HG03460 (cell line): Measurements from ENCODE around the gene PNP.
A peak's percentile ranks its signal among the peaks of the same experiment; 100 is the strongest.

Experiments
- ATAC-seq: cut with Tn5 transposase; IDR thresholded peaks from one replicate; pipeline ENCODE4 v1.9.1; 2021; ENCODE audit not compliant: unreplicated experiment

The PNP gene

GRCh38 chr14:20454516-20455354 is 14.5 kb upstream of the PNP start, which contains the start of the genes APEX1 and OSGEP:
Gene APEX1, plus strand, starts transcription at chr14:20455226. Its CDS starts 420 bp downstream, at chr14:20455646.
Gene OSGEP, minus strand, starts transcription at chr14:20454812. Its CDS starts 129 bp downstream, at chr14:20454683.
- ATAC-seq = peak; percentile 83

DNA sequence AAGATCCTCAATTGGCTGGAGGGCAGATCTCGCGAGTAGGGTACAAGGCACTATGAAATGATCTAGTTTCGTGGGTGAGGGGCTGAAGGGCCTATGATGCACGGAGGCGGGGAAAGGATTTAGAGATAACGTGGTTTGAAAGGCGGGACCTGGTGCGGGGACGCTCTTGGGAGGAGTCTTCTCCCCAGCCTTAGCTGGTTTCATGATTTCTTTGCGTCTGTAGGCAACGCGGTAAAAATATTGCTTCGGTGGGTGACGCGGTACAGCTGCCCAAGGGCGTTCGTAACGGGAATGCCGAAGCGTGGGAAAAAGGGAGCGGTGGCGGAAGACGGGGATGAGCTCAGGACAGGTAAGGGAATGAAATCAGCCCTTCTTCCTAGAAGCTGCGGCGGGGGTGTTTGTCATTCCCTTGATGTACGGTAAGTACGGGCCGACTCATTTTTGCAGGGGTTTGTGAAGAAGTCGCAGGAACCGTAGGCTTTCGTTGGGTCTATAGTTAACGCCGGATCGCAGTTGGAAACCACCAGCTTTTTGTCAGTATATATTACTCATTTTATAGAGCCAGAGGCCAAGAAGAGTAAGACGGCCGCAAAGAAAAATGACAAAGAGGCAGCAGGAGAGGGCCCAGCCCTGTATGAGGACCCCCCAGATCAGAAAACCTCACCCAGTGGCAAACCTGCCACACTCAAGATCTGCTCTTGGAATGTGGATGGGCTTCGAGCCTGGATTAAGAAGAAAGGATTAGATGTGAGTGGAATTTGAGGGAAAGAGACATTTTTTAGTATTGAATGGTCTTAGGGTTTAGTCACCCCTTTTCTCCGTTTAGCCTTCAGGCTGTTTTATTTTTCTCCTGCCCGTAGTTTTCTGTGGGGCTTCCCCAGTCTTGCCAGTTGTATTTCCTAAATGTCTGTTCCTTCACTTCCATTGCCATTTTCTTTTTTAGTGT is 13.6 kb upstream of the PNP start:
- ATAC-seq = peak; percentile 36

DNA sequence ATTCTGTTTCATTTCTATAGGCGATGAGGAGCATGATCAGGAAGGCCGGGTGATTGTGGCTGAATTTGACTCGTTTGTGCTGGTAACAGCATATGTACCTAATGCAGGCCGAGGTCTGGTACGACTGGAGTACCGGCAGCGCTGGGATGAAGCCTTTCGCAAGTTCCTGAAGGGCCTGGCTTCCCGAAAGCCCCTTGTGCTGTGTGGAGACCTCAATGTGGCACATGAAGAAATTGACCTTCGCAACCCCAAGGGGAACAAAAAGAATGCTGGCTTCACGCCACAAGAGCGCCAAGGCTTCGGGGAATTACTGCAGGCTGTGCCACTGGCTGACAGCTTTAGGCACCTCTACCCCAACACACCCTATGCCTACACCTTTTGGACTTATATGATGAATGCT is 12.2 kb upstream of the PNP start:
- no peak for ATAC-seq

DNA sequence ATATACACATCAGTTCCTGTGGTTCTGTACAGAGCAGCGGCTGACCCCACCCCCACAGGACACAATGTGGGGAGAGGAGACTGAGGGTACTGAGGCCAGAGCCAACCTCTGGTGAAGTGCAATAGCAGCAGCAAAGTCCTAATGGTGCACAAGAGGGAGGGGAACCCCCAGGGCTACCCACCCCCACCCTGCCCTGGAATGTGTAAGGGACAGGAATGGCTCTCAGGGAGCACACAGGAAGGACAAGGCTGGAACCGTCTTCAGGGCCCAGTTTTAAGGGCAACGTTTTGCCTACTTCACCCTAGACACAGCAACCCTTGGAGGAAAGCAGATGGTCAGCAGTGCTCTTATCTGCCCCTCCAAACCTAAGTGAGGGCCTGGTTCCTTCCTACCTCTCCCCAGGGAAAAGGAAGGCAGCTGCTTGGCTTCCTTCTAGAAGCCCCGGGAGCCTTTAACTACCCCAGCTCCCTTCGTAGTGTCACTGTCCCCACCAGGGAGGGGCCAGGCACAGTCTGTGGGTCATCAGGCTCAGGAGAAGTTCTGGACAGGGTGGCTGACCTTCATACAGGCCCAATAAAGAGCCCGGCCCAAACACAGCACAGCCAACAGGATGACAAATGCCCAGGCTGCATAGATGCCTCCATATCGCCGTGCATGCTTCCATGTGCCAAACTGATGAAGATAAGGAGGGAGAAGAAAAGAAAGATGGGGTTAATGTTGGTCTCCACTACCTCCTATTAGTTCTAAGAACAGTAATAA is 11.0 kb upstream of the PNP start:
- ATAC-seq = no peak

DNA sequence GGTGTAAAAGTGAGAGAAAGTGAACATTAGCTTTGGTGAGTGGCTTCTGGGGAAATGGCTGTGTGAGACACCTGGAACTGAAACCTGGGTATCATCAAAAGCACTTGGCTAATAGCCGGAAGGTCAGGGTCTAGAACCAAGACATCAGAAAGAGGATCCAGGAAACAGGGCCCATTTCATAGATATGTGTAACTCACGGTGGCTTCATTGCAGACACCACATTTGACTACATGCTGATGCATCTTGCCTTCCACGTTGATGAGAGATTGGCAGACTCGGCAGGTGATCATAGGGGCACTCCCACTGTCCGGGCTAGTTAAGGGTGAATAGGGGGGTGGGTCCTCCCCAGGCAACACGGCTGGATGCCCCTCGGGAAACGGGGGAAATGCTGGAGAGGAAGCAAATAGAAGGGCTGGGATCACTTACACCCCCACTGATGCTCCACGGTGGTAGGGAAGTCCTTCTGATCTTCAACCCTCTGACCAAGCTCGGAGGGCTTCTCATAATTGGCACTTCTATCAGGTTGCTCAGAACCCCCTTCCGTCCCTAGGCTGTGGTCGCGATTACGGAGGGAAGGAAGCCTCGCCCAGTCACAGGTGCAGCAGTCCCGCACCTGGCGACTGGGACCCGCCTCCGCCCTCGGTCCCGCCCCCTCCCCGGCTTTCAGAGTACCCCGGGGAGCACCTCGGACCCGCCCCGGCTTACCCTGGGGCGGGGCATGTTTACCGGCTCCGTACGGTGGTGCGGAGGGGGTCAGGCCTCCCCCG is 8.6 kb upstream of the PNP start:
- peak; percentile 9 for ATAC-seq

DNA sequence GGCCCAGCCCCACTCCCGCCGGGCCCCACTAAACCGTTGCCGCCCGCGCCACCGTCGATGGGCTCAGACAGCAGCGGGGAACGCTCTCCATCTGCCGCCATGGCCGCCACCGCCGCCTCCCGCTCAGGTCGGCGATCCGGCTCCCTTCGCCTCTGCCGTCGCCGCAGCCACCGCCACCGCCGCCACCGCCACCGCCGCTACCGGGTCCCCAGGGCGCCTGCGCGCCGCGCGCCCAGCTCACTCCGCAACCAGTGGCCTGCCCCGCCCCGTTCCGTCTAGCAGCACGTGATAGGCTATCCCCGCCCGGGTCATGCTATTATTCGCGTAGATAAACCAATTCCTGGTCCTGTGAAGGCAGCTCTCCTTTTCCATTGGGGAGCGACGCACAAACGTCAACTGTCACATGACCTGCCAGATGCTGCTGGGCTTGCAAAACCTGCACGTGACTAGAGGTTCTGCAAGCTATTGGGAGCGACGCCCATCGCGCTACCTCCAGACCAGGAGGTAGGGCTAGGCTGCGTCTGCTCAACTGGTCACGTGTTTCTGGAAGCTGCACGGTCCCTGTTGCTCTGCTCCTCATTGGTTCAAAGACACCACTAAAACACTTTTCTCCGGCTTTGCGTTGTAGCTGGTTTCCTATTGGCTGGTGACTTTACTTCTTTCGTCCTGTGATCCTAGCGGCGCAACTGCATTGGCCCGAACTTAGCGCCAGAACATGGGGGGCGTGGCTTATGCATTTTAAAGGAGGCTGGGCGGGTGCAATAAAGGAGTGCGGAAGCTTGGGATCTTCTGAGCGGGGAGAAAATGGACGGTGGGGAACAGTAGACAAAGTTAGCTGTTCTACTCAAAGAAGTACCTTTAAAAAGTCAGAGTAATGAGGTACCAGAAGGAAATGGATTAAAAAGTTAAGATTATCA is 7.7 kb upstream of the PNP start, which contains the start of gene PIP4P1:
TSS of gene PIP4P1 (minus strand) at position 210 of the 917 bp plus-strand sequence. CDS start at position 101, 109 bp downstream.
- peak; percentile 90 for ATAC-seq

GRCh38 chr14:20468764-20469241 is 403 bp upstream of the PNP start:
- no peak for ATAC-seq

DNA sequence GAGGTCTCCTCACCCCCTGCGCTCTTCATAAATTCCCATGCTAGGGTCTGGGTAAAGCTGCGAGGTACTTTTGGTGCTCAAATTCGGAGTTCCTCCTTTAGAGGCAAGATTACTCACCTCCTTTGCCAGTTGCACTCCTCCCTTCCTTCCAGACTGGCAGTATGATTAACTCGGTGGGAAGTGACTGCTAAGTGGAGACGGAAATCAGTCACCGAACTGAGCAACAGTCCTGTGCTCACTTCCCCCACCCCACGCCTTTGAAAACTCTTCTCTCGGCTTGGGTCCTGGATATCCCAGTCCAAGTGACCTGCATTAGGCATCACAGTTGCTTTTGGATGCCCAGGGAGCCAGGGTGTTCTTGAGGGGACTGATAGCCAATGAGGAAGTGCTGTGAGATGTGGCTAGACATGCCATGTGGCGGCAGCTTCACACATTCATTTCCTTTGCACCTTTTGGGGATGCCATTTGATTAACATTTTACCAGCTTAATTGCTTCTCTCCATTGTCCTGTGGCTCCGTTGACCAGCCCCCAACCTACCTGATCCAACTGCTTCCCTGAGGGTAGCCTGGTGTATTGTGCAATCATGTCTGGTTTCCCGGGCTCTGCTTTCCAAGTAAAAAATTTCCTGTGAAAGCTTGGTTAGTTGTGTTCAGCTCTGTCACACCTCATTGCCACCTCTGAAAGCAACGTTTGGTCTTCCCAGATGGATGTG is 840 bp downstream of the PNP start:
- ATAC-seq = peak; percentile 45

DNA sequence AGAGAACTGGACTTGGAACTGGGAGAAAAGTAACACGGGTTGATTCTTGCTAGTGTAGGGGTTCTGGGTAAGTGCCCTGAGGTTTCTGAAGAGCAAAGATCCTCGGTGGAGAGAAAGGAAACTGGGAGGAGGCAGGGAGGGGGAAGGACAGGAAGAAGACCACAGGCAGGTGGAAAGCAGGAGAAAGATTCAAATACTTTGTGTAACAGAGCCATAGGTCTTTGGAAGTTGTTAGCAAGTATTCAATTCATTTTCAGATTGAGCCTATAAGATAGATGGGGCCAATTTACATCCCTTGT is 1.3 kb downstream of the PNP start:
- ATAC-seq = no peak

DNA sequence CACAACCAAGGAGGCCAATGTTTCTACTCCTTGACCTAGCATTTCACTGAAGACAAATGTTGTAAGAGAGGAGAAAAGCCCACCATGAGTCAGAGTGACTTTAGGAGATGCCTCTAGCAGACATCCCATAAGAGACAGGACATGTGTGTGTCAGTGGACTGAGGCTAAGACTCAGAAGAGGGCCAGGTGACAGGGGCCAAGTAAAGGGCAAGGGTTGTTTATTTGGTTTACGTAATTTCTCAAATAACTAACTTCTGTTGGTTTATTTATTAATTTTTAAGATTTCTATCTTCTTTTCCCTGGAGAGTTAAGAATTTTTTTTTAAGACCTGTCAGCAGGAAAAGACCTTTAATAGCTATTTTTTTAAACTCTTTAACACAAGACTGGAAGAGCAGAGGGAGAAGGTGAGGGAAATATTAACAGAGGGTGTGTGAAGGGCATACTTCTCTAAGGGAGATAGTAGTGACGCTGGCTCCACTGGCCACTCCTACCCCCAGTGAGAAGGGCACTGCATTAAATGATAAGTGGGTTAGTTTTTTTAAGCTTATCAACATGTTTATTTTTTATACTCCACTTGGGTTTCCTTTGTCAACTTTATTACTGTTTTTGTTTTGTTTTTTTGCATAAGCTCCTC is 3.4 kb downstream of the PNP start:
- no peak for ATAC-seq

DNA sequence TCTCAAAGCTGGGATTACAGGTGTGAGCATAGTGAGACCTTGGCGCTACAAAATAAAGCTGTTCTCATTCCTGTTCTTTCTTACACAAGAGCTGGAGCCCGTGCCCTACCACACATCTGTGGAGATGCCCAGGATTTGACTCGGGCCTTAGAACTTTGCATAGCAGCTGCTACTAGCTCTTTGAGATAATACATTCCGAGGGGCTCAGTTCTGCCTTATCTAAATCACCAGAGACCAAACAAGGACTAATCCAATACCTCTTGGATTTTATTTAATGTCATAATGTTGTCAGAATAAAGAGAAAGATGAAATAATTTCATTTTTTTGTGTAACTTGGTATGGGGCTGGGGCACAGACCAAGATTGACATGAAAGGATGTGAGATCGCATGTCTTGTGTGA is 7.6 kb downstream of the PNP start:
- ATAC-seq = no peak

- no peak for ATAC-seq
Measured at GRCh38 chr14:20477211-20477876, 8.1 kb downstream of the PNP start.

DNA sequence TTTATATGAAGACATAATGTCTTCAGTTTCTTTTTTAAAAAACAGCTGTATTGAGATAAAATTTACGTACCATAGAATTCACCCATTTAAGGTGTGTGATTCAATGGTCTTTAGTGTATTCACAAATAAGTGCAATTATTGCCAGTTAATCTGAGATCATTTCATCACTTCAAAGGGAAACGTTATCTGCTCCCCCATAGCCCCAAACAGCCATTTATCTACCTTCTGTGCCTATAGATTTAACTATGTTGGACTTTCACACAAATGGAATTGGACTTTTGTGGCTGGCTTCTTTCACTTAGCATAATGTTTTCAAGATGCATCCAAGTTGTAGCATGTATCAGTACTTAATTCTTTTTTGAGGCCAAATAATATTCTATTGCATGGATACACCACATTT is 9.7 kb downstream of the PNP start:
- ATAC-seq = no peak

GRCh38 chr14:20482382-20482781 is 13.2 kb downstream of the PNP start:
- no peak for ATAC-seq

DNA sequence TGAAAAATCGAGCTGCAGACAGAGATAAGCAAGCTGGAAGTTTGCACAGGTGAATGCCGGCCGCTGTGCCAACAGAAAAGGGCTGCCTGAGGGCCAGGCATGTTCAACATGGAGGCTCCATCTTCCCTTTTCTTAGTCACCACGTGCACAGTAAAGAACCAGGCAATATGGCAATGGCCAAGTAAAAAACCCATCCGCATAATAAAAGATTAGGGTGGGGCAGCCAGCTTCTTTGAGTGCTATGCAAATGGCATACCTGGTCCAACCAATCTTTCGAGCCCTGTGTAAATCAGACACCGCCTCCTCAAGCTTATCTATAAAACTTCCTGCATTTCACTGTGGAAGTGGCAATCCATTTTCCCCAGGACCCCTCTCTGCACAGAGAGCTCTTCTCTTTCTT is 16.7 kb downstream of the PNP start:
- no peak for ATAC-seq

DNA sequence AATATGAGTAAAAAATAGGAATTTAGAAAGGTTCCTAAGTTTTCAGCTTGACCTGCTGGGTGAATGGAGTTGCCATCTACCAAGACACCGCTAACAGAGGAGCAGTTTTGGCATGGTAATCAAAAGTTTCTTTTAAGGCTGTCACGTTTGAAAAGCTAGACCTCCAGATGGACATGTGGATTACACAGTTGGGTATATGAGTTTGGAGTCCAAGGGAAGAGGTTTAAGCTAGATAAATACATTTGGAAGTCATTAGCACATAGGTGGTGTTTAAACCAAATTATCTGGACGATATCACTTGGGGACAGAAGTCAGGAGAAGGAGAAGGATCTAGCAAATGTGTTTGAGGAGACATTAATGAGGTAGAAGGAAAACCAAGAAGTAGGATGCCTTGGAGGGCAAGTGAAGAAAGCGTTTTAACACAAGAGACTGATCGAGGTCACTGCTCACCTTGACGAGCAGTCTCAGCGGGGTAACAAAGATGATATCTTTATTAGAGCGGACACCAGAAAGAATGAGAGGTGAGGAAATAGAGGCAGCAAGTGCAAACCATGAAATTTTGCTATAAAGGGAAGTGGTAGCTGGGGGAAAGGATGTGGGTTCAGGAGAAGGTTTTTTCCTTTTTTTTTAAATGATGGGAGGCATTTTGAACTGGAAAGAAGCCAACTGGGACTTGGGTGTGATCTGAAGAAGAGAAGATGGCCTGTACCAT is 17.6 kb downstream of the PNP start:
- ATAC-seq = no peak

DNA sequence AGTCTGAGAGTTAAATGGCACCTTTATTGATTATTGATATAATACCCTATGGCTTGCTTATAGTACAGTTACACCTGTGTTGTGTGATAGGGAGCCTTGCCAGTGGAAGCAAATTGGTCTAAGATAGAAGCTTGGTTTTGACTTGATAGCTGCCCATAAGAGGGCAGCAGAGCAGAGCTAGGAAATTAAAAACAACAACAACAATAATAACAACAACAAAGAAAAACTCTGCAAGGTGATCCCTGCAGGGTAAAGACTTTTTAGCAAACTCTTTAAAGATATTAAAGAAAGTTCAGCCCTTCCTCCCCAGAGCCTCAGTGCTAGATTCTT is 18.2 kb downstream of the PNP start:
- ATAC-seq = no peak
